Endodermal cell (in vitro differentiated cells): Measurements from ENCODE around the gene CPLANE2. TPM values are rescaled to one million over a fixed set of nuclear protein-coding genes. Genes with fewer than 3 reads are reported as not detected.

Source experiments
- DNase-seq: peaks from one replicate; pipeline ENCODE4 v3.0.0-alpha.2; 2017
- H3K27ac ChIP-seq: 2 replicates; pipeline ENCODE4 v1.5.1; 2013; ENCODE audit warnings: mild to moderate bottlenecking, low read depth, low read length, moderate library complexity
- H3K27me3 ChIP-seq: 2 replicates; pipeline ENCODE4 v1.6.1; 2013; ENCODE audit warnings: mild to moderate bottlenecking, low read length, moderate library complexity; ENCODE audit not compliant: insufficient read depth, control insufficient read depth, poor library complexity, severe bottlenecking
- H3K36me3 ChIP-seq: 2 replicates; pipeline ENCODE4 v1.7.0; 2013; ENCODE audit warnings: mild to moderate bottlenecking, low read length, moderate library complexity; ENCODE audit not compliant: control insufficient read depth, insufficient read depth
- H3K4me1 ChIP-seq: one replicate; pipeline ENCODE4 v1.7.0; 2013; ENCODE audit warnings: low read length; ENCODE audit not compliant: control insufficient read depth, insufficient read depth
- H3K4me3 ChIP-seq: 2 replicates; pipeline ENCODE4 v1.5.1; 2013; ENCODE audit warnings: mild to moderate bottlenecking, low read length, moderate library complexity
- H3K9ac ChIP-seq: 2 replicates; pipeline ENCODE4 v1.6.1; 2013; ENCODE audit warnings: mild to moderate bottlenecking, low read length, moderate library complexity; ENCODE audit not compliant: poor library complexity, severe bottlenecking; ENCODE audit errors: extremely low read depth
- H3K9me3 ChIP-seq: 2 replicates; pipeline ENCODE4 v1.6.1; 2013; ENCODE audit warnings: mild to moderate bottlenecking, low read length, moderate library complexity; ENCODE audit not compliant: control insufficient read depth
- H3K27ac Mint-ChIP-seq: 2 replicates; pipeline ENCODE4 v1.8.0; 2020; ENCODE audit warnings: mixed read lengths
- H3K27me3 Mint-ChIP-seq: 2 replicates; pipeline ENCODE4 v1.8.0; 2021; ENCODE audit warnings: mild to moderate bottlenecking, mixed read lengths; ENCODE audit not compliant: insufficient read depth
- H3K36me3 Mint-ChIP-seq: 2 replicates; pipeline ENCODE4 v1.8.0; 2020; ENCODE audit warnings: low read depth, mixed read lengths
- H3K4me1 Mint-ChIP-seq: 2 replicates; pipeline ENCODE4 v1.8.0; 2020; ENCODE audit warnings: mixed read lengths
- H3K4me3 Mint-ChIP-seq: 2 replicates; pipeline ENCODE4 v1.8.0; 2020; ENCODE audit warnings: mild to moderate bottlenecking, moderate library complexity, mixed read lengths
- H3K9me3 Mint-ChIP-seq: 2 replicates; pipeline ENCODE4 v1.8.0; 2020; ENCODE audit warnings: mild to moderate bottlenecking, mixed read lengths
- CTCF ChIP-seq: fragments of 200-600 bp; sonication (generic); conservative IDR thresholded peaks from 2 replicates; pipeline ENCODE4 v1.5.0; 2021; ENCODE audit warnings: antibody characterized with exemption, mild to moderate bottlenecking
- WGBS, 2 experiments: methylation state at CpG; one replicate each; pipeline versions ENCODE4 v1.1.5 to v1.1.7; 2013; ENCODE audit warnings: missing lambda C conversion rate in 2 of 2, mixed read lengths in 1 of 2; ENCODE audit not compliant: insufficient coverage in 1 of 2, insufficient read length in 1 of 2; 5-methylcytosine and 5-hydroxymethylcytosine counted together
- total RNA-seq, 2 donors: library from RNA; stranded (reverse); fragmentation: NEBNext Ultra II Directional in 1 of 2; extraction: Animal tissue kit (Norgen Biotek cat#: 25700) in 1 of 2; gene quantifications; 2 replicates in 1 of 2; 3 replicates in 1 of 2; pipeline ENCODE4 v1.2.1, GENCODE V29; 2021

Gene CPLANE2
- total RNA-seq, 2 donors from 2014 or later: 9.6 to 10.3 TPM

GRCh38 chr1:16183179-16183578, 53.8 kb downstream of the CPLANE2 start:
- H3K4me3 Mint-ChIP-seq: no peak overlapping the region
- no peaks in the 10 kb centered on the region for H3K27me3 Mint-ChIP-seq
- no peaks in the 10 kb centered on the region for H3K9me3 Mint-ChIP-seq
- no peak for DNase-seq
- WGBS, 2 experiments: 91 to 97% methylated on average over 8 to 13 of the region's 13 CpGs
- no peaks in the 10 kb centered on the region for H3K9me3 ChIP-seq
- peaks cover 16% of the 10 kb centered on the region for H3K4me1 Mint-ChIP-seq
- H3K27ac ChIP-seq: no peak overlapping the region
- no peaks in the 10 kb centered on the region for H3K27me3 ChIP-seq
- no peaks in the 10 kb centered on the region for H3K36me3 Mint-ChIP-seq
- TF ChIP-seq CTCF: no peak
- no peak overlapping the region for H3K4me3 ChIP-seq
- H3K27ac Mint-ChIP-seq: peak overlapping the region; percentile 15
- peaks cover 9% of the 10 kb centered on the region for H3K4me1 ChIP-seq
- H3K9ac ChIP-seq: no peak overlapping the region
- no peaks in the 10 kb centered on the region for H3K36me3 ChIP-seq

- Histone ChIP-seq H3K27ac (peak overlapping the region; percentile 68), H3K9me3 (no peaks in the 10 kb centered on the region), H3K27me3 (no peaks in the 10 kb centered on the region), H3K36me3 (no peaks in the 10 kb centered on the region), H3K4me1 (peaks cover 9% of the 10 kb centered on the region), H3K4me3 (no peak overlapping the region), H3K9ac (peak overlapping the region; percentile 30)
- TF ChIP-seq CTCF: no peak
- DNase-seq: peak; percentile 96
- 61 to 76% methylated on average over 11 to 18 of the region's 18 CpGs for WGBS, 2 experiments
- H3K27me3 Mint-ChIP-seq: no peaks in the 10 kb centered on the region
- no peaks in the 10 kb centered on the region for H3K36me3 Mint-ChIP-seq
- no peaks in the 10 kb centered on the region for H3K9me3 Mint-ChIP-seq
- H3K4me3 Mint-ChIP-seq: no peak overlapping the region
- peaks cover 16% of the 10 kb centered on the region for H3K4me1 Mint-ChIP-seq
- peak overlapping the region; percentile 96 for H3K27ac Mint-ChIP-seq
These were observed 54.9 kb downstream of the CPLANE2 start for GRCh38 chr1:16181887-16182719.

Other genes starting within 250 kb of the CPLANE2 start
- gene SRARP, start 232.9 kb downstream of the CPLANE2 start, total RNA-seq: 1 to 10 TPM in 1 of 2 donors, under 1 TPM in 1; 0.97 to 1.3 TPM
- gene HSPB7, start 219.1 kb downstream of the CPLANE2 start, total RNA-seq: under 1 TPM in 1 of 2 donors, not detected in 1; 0.15 TPM
- gene CLCNKA, start 215.1 kb downstream of the CPLANE2 start, total RNA-seq: 1 to 10 TPM; 3.2 to 3.5 TPM
- 1 to 10 TPM; 3.6 to 3.7 TPM for gene CLCNKB, start 193.4 kb downstream of the CPLANE2 start, total RNA-seq
- 1 to 10 TPM in 1 of 2 donors, under 1 TPM in 1; 0.66 to 2.5 TPM for gene FAM131C, start 163.5 kb downstream of the CPLANE2 start, total RNA-seq
- 10 to 100 TPM; 56.5 to 64.3 TPM for gene EPHA2, start 81.1 kb downstream of the CPLANE2 start, total RNA-seq
- gene ARHGEF19, start 24.5 kb downstream of the CPLANE2 start, total RNA-seq: 10 to 100 TPM; 14.8 to 17.5 TPM
- 10 to 100 TPM; 17.6 to 20.0 TPM for gene FBXO42, start 115.3 kb upstream of the CPLANE2 start, total RNA-seq
- 100 to 1,000 TPM; 111 to 118 TPM for gene SZRD1, start 130.1 kb upstream of the CPLANE2 start, total RNA-seq
- not detected for gene SPATA21, start 200.2 kb upstream of the CPLANE2 start, total RNA-seq
- gene NECAP2, start 203.5 kb upstream of the CPLANE2 start, total RNA-seq: 10 to 100 TPM; 43.9 to 45.8 TPM